Adrenal gland (tissue), 12 donors: Measurements from ENCODE around the gene POLR1B. TPM values are rescaled to one million over a fixed set of nuclear protein-coding genes. Genes with fewer than 3 reads are reported as not detected.

ENCODE experiments used
- DNase-seq, 7 donors: peaks; one replicate each; pipeline ENCODE4 v3.0.0-alpha.2; 2019 to 2020
- H3K27ac ChIP-seq, 5 donors: fragments of 200-600 bp; sonication (generic) in 4 of 5; 1 replicate in 3 of 5; 2 replicates in 2 of 5; pipeline versions ENCODE4 v1.5.1 to v1.8.0; 2016 to 2020; ENCODE audit warnings: mild to moderate bottlenecking in 1 of 5
- H3K27me3 ChIP-seq: fragments of 200-600 bp; 2 replicates; pipeline ENCODE4 v1.8.0; 2021
- H3K36me3 ChIP-seq, 2 donors: fragments of 200-600 bp; replicated peaks in 1 of 2; 1 replicate in 1 of 2; 2 replicates in 1 of 2; pipeline versions ENCODE4 v1.5.1 to v1.8.0; 2018 to 2022
- H3K4me1 ChIP-seq, 2 donors: fragments of 200-600 bp; replicated peaks in 1 of 2; 1 replicate in 1 of 2; 2 replicates in 1 of 2; pipeline versions ENCODE4 v1.5.1 to v1.8.0; 2018 to 2021
- H3K4me3 ChIP-seq, 4 donors: fragments of 200-600 bp; sonication (generic) in 3 of 4; one replicate each; pipeline ENCODE4 v1.5.1; 2016 to 2018
- H3K9me3 ChIP-seq, 3 donors: fragments of 200-600 bp; sonication (generic) in 1 of 3; replicated peaks in 1 of 3; 1 replicate in 2 of 3; 2 replicates in 1 of 3; pipeline versions ENCODE4 v1.5.1 to v1.8.0; 2016 to 2021
- POLR2A ChIP-seq, 2 donors: fragments of 450-650 bp; IDR thresholded peaks; one replicate each; pipeline ENCODE4 v1.6.1; 2017; ENCODE audit warnings: antibody characterized with exemption in 2 of 2, mild to moderate bottlenecking in 2 of 2, moderate library complexity in 1 of 2
- WGBS, 4 donors: extraction: QIAGEN DNeasy Blood & Tissue Kit in 2 of 4; methylation state at CpG; one replicate each; pipeline versions ENCODE4 v1.1.5 to v1.1.7; 2013 to 2017; 5-methylcytosine and 5-hydroxymethylcytosine counted together
- intact Hi-C, 2 donors: fragments of 100-400 bp; cut with DNase I; formaldehyde crosslinking; loops; one replicate each; pipeline versions ENCODE4 v1.14.1 to v1.15.0; 2022 to 2023
- polyA plus RNA-seq, 3 donors: library from polyadenylated mRNA; stranded (reverse); fragments of 200-250 nt in 2 of 3; fragments of 350-450 nt in 1 of 3; fragmentation: Illumina TruSeq in 1 of 3; extraction: RNeasy Lipid Tissue Mini Kit (QIAGEN cat#74804) in 1 of 3; gene quantifications; one replicate each; pipeline ENCODE4 v1.2.3, GENCODE V29; 2013 to 2014
- total RNA-seq, 9 donors: library from RNA; depleted of rRNA in 4 of 9; stranded (reverse); fragments of >200 nt in 4 of 9; fragments of 120-200 nt in 1 of 9; fragmentation: NEBNext Ultra II Directional in 1 of 9; extraction: Animal tissue kit (Norgen Biotek cat#: 25700) in 1 of 9; gene quantifications; one replicate each; pipeline versions ENCODE4 v1.1.0 to v1.2.4, GENCODE V29; 2013 to 2023
- TF ChIP-seq, protein P1 (sequence below), 6 experiments: fragments of 450-650 bp in 4 of 6; fragments of 200-600 bp in 2 of 6; sonication (generic) in 1 of 6; IDR thresholded peaks; 1 replicate in 5 of 6; 2 replicates in 1 of 6; pipeline versions ENCODE4 v1.5.1 to v1.8.0; 2016 to 2021; ENCODE audit warnings: antibody characterized with exemption in 6 of 6, mild to moderate bottlenecking in 2 of 6, moderate library complexity in 1 of 6
- donor health status: healthy with polysubstance abuse.
- donor health status: Bipolar disorder and iron deficiency.
- donor health status: DM: yes; HTN: yes; CAD: no.
- donor health status: DM: no; HTN: no; CAD: no.
- donor health status: DM: no; HTN: no; CAD: no.
- donor health status: DM: yes; HTN: yes; CAD: no.

Gene POLR1B
- total and polyA plus RNA-seq, 12 donors, result 4.2 to 30.3 (median 20.6) TPM

GRCh38 chr2:112618383-112618782 lies 76.1 kb downstream of the POLR1B start:
- H3K27me3 ChIP-seq, result no peaks in the 10 kb centered on the region
- 77 to 90% (median 82%) methylated on average over 6 of the region's 6 CpGs for WGBS, 4 donors
- H3K4me3 ChIP-seq, result no peak overlapping the region
- H3K27ac ChIP-seq, result no peak overlapping the region
- no peaks in the 10 kb centered on the region for H3K9me3 ChIP-seq
- intact Hi-C loops, result no loop called here
- no peaks in the 10 kb centered on the region for H3K4me1 ChIP-seq
- H3K36me3 ChIP-seq, result no peaks in the 10 kb centered on the region
- DNase-seq, result no peak
- TF ChIP-seq, protein P1, sequence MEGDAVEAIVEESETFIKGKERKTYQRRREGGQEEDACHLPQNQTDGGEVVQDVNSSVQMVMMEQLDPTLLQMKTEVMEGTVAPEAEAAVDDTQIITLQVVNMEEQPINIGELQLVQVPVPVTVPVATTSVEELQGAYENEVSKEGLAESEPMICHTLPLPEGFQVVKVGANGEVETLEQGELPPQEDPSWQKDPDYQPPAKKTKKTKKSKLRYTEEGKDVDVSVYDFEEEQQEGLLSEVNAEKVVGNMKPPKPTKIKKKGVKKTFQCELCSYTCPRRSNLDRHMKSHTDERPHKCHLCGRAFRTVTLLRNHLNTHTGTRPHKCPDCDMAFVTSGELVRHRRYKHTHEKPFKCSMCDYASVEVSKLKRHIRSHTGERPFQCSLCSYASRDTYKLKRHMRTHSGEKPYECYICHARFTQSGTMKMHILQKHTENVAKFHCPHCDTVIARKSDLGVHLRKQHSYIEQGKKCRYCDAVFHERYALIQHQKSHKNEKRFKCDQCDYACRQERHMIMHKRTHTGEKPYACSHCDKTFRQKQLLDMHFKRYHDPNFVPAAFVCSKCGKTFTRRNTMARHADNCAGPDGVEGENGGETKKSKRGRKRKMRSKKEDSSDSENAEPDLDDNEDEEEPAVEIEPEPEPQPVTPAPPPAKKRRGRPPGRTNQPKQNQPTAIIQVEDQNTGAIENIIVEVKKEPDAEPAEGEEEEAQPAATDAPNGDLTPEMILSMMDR (IDR thresholded peaks at IDR 0.05), result no peak
- no peak for TF ChIP-seq POLR2A (IDR thresholded peaks at IDR 0.05)

GRCh38 chr2:112621790-112622527 lies 79.7 kb downstream of the POLR1B start:
- Histone ChIP-seq H3K36me3 (no peaks in the 10 kb centered on the region), H3K4me1 (peaks cover 0 to 5% of the 10 kb centered on the region in 2 donors), H3K27ac (peak overlapping the region in 2 of 5 donors; percentile 67 to 84), H3K9me3 (no peaks in the 10 kb centered on the region), H3K27me3 (no peaks in the 10 kb centered on the region), H3K4me3 (no peak overlapping the region)
- WGBS, 4 donors, result 84 to 88% (median 87%) methylated on average over 22 of the region's 22 CpGs
- intact Hi-C loops, result loop anchor here in 1 of 2 donors (10.0 kb wide), 2 partner anchors 63 to 103 kb away; partner anchors contain the start of gene NT5DC4
- no peak for TF ChIP-seq POLR2A (IDR thresholded peaks at IDR 0.05)
- TF ChIP-seq, protein P1 (IDR thresholded peaks at IDR 0.05), result no peak
- DNase-seq, result no peak

DNA sequence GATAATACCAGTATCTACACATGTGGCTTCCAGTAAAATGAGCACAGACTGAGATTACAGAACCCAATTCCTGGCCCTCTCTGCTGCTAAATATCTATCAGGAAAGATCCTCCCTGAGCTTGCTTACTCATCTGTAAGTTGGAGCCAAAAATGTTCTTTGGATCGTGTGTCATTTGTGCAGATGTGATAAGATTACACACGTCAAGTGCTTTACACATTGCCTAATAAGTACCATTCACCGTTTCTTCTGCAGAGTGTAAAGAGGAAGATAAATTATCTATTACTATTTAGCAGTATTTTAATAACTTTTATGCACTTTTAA lies 80.2 kb downstream of the POLR1B start:
- WGBS, 4 donors, result 7 to 25% (median 13%) methylated on average over 3 of the region's 3 CpGs
- TF ChIP-seq, protein P1 (IDR thresholded peaks at IDR 0.05), result no peak
- no peak for TF ChIP-seq POLR2A (IDR thresholded peaks at IDR 0.05)
- no peaks in the 10 kb centered on the region for H3K27me3 ChIP-seq
- peak overlapping the region in 2 of 5 donors; percentile 67 to 84 for H3K27ac ChIP-seq
- no peaks in the 10 kb centered on the region for H3K9me3 ChIP-seq
- peak in 3 of 7 donors; percentile 54 to 66 (median 65) for DNase-seq
- H3K4me1 ChIP-seq, result peaks cover 0 to 9% of the 10 kb centered on the region in 2 donors
- intact Hi-C loops, result loop anchor here in 1 of 2 donors (10.0 kb wide), 2 partner anchors 62 to 102 kb away; partner anchors contain the start of gene NT5DC4
- H3K4me3 ChIP-seq, result no peak overlapping the region
- H3K36me3 ChIP-seq, result no peaks in the 10 kb centered on the region

DNA sequence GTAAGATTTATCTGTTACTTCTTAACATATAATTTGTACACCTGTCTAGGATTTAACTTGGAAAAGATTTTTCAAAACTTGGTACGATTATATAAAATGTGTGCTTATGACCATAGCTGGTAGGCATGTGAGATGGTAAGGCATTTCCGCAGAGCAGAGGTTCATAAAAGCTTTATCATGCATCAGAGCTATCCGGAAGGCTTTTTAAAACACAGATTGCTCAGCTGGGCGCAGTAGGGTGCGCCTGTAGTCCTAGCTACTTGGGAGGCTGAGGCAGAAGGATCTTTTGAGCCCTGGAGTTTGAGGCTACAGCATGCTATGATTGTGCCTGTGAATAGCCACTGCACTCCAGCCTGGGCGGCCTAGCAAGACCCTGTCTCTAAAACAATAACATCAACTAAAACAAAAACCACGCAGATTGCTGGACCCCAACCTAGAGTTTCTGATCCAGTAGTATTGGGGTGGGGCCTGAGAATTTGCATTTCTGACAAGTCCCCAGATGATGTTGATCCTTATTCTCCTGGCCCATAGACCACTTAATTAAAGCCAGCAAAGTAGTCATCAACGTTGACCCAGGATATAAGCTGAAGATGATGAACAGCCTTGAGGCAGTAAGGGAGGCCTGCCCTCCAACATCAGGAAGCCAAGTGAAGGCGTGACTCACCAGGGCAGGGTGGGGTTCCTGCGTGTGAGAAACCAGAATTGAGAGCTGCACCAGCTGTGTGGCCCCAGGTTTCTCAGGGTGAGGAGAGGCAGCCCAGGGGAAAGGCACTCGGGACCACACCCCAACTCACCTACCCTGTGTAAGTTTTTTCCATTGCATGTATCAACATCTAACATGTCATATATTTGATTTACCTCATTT lies 81.9 kb downstream of the POLR1B start:
- peaks cover 0 to 15% of the 10 kb centered on the region in 2 donors for H3K4me1 ChIP-seq
- H3K27me3 ChIP-seq, result no peaks in the 10 kb centered on the region
- no peak for TF ChIP-seq POLR2A (IDR thresholded peaks at IDR 0.05)
- TF ChIP-seq, protein P1 (IDR thresholded peaks at IDR 0.05), result no peak
- no peak overlapping the region for H3K27ac ChIP-seq
- H3K36me3 ChIP-seq, result no peaks in the 10 kb centered on the region
- WGBS, 4 donors, result 67 to 80% (median 74%) methylated on average over 11 of the region's 11 CpGs
- no peaks in the 10 kb centered on the region for H3K9me3 ChIP-seq
- H3K4me3 ChIP-seq, result no peak overlapping the region
- intact Hi-C loops, result loop anchor here in 1 of 2 donors (10.0 kb wide), 2 partner anchors 61 to 101 kb away; partner anchors contain the start of gene NT5DC4
- peak in 2 of 7 donors; percentile 32 to 52 for DNase-seq
